GM12801 (cell line): ENCODE measurements around the gene MDP1.

Experiments used
- TF ChIP-seq, protein P1 (sequence below): IDR thresholded peaks from one replicate; pipeline ENCODE4 v1.5.1; 2011; ENCODE audit warnings: control low read depth; ENCODE audit not compliant: insufficient read length; ENCODE audit errors: extremely low read depth

The MDP1 gene

DNA sequence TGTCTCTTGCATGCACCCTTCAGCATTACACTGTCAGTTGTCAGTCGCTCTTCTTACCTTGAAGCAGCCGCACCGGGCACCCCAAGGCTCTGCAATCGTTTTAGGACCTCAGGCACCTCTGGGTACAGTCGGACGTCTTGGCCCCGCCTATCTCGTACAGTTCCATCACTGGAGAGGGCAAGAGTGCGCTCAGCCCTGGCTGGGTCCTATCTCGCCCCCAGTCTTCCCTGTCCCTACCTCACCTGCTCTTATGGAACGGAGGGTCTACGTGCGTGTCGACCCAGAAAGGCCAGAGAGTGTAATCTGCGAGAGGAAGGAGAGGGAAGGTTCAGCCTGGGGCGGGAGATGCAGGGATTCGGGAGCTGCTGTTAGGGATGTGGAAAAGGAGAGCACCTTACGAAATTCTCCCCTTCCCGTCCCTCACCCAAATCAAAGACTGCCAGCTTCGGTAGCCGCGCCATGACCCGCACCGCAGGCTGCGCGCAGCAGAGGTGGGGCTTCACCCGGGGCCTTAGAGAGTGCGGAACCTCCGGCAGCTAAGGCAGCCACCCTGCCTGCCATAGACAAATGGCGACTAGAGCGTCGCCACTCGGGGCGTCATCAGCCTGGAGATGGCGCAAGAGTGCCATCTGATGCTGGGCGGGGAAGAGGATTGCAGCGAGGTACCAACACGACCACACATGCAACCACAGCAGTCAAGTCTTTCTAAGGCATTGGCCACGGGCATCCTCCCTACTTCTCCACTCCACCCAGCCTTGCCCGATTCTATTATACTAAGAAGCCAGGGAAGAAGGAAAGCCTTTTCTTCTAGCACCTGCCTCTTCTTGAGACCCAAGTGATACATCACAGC is at the start of gene MDP1:
TSS of gene MDP1 (minus strand) at position 572 of the 850 bp plus-strand sequence. CDS start at position 461, 111 bp downstream.
- TF ChIP-seq, protein P1, sequence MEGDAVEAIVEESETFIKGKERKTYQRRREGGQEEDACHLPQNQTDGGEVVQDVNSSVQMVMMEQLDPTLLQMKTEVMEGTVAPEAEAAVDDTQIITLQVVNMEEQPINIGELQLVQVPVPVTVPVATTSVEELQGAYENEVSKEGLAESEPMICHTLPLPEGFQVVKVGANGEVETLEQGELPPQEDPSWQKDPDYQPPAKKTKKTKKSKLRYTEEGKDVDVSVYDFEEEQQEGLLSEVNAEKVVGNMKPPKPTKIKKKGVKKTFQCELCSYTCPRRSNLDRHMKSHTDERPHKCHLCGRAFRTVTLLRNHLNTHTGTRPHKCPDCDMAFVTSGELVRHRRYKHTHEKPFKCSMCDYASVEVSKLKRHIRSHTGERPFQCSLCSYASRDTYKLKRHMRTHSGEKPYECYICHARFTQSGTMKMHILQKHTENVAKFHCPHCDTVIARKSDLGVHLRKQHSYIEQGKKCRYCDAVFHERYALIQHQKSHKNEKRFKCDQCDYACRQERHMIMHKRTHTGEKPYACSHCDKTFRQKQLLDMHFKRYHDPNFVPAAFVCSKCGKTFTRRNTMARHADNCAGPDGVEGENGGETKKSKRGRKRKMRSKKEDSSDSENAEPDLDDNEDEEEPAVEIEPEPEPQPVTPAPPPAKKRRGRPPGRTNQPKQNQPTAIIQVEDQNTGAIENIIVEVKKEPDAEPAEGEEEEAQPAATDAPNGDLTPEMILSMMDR, result no peak

DNA sequence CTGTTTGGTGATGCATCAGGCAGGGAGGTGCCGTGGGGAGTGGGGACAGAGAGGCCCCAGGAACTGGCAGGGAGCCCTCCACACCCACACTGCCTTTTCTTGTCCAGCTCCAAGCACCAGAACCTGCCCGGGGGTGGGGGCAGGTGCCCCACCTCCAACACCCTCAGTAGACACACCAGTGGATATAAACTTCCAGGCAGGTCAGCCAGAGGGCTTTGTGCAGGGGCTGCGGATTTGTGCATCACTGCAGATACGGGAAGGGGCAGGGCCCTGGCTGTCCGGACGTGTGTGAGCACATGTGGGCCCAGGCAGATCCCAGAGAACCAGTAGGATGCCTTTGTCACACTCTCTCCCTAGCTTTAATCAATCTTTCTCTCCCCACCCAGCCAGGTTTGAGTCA is 48.4 kb upstream of the MDP1 start:
- TF ChIP-seq, protein P1, result no peak

DNA sequence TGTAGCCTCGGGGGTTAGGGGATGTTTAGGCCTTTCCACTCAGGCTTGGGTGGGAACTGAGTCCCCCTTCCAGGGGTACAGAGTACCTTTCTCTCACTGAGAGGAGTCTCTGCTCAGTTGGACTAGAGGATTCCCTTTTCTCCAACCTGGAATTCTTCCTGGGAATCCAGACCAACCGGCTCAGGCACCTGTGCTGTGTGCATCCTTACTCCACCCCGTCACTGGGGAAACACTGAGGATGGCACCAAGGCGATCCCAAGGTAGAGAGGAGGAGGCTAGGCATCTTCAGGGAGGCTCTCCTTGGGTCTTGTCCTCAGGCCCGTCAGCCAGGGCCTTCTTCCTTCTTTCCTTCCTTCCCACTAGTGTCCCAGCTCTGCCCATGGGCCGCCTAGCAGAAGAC is 48.0 kb upstream of the MDP1 start:
- TF ChIP-seq, protein P1, result no peak

DNA sequence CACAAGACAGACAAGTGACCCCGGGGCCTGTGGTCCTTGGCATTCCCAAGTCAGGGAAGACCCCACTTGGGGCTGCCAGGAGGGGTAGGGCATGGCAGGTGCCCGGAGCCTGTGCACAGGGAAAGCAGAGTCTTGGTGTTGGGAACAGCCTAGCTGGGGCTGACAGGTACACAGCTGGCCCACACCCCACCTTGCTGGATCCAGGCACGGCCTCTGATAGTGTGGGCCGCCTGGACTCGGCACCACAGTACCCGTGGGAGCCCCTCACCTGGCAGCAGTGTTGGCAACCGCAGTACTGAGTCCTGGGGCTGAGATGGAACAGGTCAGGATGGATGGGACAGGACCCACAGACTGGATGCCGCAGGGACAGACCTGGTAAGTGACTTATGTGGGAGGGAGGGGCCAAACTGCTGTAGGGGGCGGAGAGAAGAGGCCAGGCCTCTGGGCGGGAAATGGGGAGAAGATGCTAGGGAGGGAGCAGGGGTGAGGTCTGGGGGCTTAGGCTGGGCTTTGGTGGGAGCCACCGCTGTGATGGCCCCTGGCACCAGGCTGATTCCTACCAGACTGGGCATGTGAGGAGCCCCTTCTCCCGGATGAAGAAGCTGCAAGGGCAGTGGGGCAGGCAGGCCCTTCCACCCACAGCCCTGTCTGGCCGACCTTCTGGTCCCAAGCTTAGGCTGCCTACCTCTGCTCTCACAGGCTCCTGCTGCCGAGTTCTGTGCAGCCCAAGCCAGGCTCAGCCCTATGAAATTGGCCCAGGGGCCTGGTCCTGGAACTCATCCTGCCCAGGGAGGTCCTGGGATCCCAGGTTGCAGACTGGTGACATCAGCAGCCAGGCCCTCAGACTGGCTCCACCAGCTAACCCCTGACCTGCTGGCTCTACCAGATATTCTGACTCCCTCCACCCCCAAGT is 47.2 kb upstream of the MDP1 start, which contains the start of gene TGM1:
TSS of gene TGM1 (minus strand) at position 357 of the 913 bp plus-strand sequence. CDS start 825 bp downstream, outside the sequence.
- TF ChIP-seq, protein P1, result no peak

DNA sequence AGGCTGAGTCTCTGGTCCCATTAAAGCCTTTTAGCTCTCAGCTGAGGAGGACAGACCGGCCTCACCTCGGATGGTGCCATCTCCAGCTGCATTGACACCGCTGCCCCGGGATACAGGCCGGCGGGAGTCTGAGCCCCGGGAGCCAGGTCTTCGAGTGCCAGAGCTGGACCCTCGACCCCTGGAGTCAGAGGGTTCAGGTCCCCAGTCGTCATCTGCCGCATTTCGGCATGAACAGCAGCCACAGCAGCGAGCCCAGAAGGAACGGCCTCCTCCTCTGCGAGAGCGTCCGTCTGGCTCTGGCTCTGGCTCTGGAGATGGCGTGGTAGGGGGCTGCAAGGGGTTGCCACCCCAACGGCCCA is 46.1 kb upstream of the MDP1 start:
- TF ChIP-seq, protein P1, result no peak

DNA sequence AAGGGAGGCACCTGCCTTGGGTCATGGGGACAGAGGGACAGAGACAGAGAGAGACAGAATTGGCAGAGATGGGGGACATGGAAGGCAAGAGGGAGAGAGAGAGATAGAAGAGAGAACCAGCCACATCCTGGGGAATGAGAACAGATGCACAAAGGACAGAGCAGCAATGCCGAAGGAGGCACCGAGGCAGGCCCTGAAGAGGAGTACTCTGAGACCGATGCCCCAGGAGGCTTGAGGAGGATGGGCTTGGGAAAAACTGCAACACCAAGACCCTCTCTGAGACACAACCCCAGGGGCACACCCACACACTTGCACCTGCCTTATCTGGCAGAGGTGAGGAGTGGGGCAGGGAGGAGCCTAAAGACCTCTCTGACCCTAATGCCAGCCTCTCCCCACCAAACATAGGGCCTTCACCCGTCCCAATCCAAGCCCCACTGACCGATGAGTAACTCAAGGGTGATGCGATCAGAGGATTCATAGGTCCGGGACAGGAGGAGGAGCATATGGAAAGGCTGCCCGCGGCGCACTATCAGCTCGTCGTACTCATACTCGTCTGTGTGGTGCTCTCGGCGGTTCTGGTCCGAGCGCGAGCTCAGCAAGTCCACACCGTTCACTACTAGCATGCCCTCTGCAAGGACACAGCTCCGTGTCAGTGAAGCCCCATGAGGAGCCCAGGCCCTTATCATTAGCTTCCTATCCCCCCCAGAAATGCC is 45.5 kb upstream of the MDP1 start:
- TF ChIP-seq, protein P1, result no peak

DNA sequence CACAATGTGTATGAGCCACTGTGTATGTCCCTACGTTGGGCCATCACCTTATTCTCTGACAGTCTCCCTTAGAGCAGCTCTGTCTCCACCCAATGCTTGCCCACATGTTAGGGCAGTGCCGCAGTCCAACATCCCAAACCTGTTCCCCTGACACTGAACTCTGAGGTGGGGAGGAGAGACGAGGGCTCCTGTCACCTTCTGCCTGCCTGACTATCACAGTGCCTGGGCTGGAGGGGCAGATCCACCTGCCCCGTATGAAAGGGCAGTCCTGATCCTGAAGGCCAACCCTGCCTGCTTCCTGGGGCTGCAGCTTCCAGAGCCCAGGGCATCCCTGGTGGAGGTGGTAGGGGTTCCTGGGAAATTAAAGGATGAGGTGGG is 44.9 kb upstream of the MDP1 start:
- TF ChIP-seq, protein P1, result no peak
